T-helper 1 cell treated with Interleukin-12 subunit alpha and Interleukin-12 subunit beta and Interleukin-4 antibody, amounts not matched to agents 30 μg/mL and 1 μg/mL, for 36 hours (primary cell): ENCODE results near the gene SLC1A2.

ENCODE experiments used
- H3K27ac Mint-ChIP-seq: one replicate; pipeline ENCODE4 v1.8.0; 2021; ENCODE audit warnings: mild to moderate bottlenecking, mixed read lengths
- H3K27me3 Mint-ChIP-seq: one replicate; pipeline ENCODE4 v1.8.0; 2021; ENCODE audit warnings: low read depth, mixed read lengths
- H3K36me3 Mint-ChIP-seq: one replicate; pipeline ENCODE4 v1.8.0; 2021; ENCODE audit warnings: low read depth, mixed read lengths
- H3K4me1 Mint-ChIP-seq: one replicate; pipeline ENCODE4 v1.8.0; 2021; ENCODE audit warnings: low read depth, mixed read lengths
- H3K4me3 Mint-ChIP-seq: one replicate; pipeline ENCODE4 v1.8.0; 2021; ENCODE audit warnings: mild to moderate bottlenecking, moderate library complexity, mixed read lengths
- H3K9me3 Mint-ChIP-seq: one replicate; pipeline ENCODE4 v1.8.0; 2021; ENCODE audit warnings: mixed read lengths

Gene SLC1A2

GRCh38 chr11:35424157-35424940 is 5.0 kb upstream of the SLC1A2 start:
- Mint-ChIP-seq H3K27ac (no peak overlapping the region), H3K4me3 (no peak overlapping the region), H3K9me3 (no peaks in the 10 kb centered on the region), H3K27me3 (peaks cover 75% of the 10 kb centered on the region), H3K36me3 (no peaks in the 10 kb centered on the region), H3K4me1 (peaks cover 3% of the 10 kb centered on the region)

GRCh38 chr11:35420371-35420770 is 1.0 kb upstream of the SLC1A2 start:
- no peaks in the 10 kb centered on the region for H3K36me3 Mint-ChIP-seq
- peaks cover 87% of the 10 kb centered on the region for H3K27me3 Mint-ChIP-seq
- no peak overlapping the region for H3K27ac Mint-ChIP-seq
- peaks cover 6% of the 10 kb centered on the region for H3K4me1 Mint-ChIP-seq
- H3K4me3 Mint-ChIP-seq = no peak overlapping the region
- no peaks in the 10 kb centered on the region for H3K9me3 Mint-ChIP-seq

GRCh38 chr11:35419830-35420333 is 524 bp upstream of the SLC1A2 start:
- H3K36me3 Mint-ChIP-seq = no peaks in the 10 kb centered on the region
- no peak overlapping the region for H3K27ac Mint-ChIP-seq
- H3K9me3 Mint-ChIP-seq = no peaks in the 10 kb centered on the region
- H3K4me1 Mint-ChIP-seq = peaks cover 6% of the 10 kb centered on the region
- peaks cover 87% of the 10 kb centered on the region for H3K27me3 Mint-ChIP-seq
- H3K4me3 Mint-ChIP-seq = no peak overlapping the region

- H3K36me3 Mint-ChIP-seq = no peaks in the 10 kb centered on the region
- peaks cover 86% of the 10 kb centered on the region for H3K27me3 Mint-ChIP-seq
- peaks cover 6% of the 10 kb centered on the region for H3K4me1 Mint-ChIP-seq
- no peaks in the 10 kb centered on the region for H3K9me3 Mint-ChIP-seq
- H3K27ac Mint-ChIP-seq = no peak overlapping the region
- H3K4me3 Mint-ChIP-seq = peak overlapping the region; percentile 14
These were observed 825 bp downstream of the SLC1A2 start for GRCh38 chr11:35418282-35419183.

GRCh38 chr11:35415487-35415886 is 3.9 kb downstream of the SLC1A2 start:
- Mint-ChIP-seq H3K4me3 (no peak overlapping the region), H3K27me3 (peaks cover 75% of the 10 kb centered on the region), H3K36me3 (no peaks in the 10 kb centered on the region), H3K27ac (no peak overlapping the region), H3K4me1 (peaks cover 6% of the 10 kb centered on the region), H3K9me3 (no peaks in the 10 kb centered on the region)

- H3K9me3 Mint-ChIP-seq = no peaks in the 10 kb centered on the region
- H3K27ac Mint-ChIP-seq = no peak overlapping the region
- peaks cover 3% of the 10 kb centered on the region for H3K4me1 Mint-ChIP-seq
- H3K4me3 Mint-ChIP-seq = no peak overlapping the region
- H3K27me3 Mint-ChIP-seq = peaks cover 74% of the 10 kb centered on the region
- H3K36me3 Mint-ChIP-seq = no peaks in the 10 kb centered on the region
These were observed 4.6 kb downstream of the SLC1A2 start for GRCh38 chr11:35414776-35415175.

GRCh38 chr11:35414311-35414710 is 5.0 kb downstream of the SLC1A2 start:
- Mint-ChIP-seq H3K9me3 (no peaks in the 10 kb centered on the region), H3K4me1 (peaks cover 3% of the 10 kb centered on the region), H3K27me3 (peaks cover 74% of the 10 kb centered on the region), H3K27ac (no peak overlapping the region), H3K4me3 (no peak overlapping the region), H3K36me3 (no peaks in the 10 kb centered on the region)

- H3K4me1 Mint-ChIP-seq = peaks cover 3% of the 10 kb centered on the region
These were observed 5.8 kb downstream of the SLC1A2 start for GRCh38 chr11:35413598-35413997.

GRCh38 chr11:35412285-35412684 is 7.1 kb downstream of the SLC1A2 start:
- Mint-ChIP-seq H3K36me3 (no peaks in the 10 kb centered on the region), H3K9me3 (no peaks in the 10 kb centered on the region), H3K27ac (no peak overlapping the region), H3K27me3 (peaks cover 62% of the 10 kb centered on the region), H3K4me1 (no peaks in the 10 kb centered on the region), H3K4me3 (no peak overlapping the region)

More at GRCh38 chr11:35413598-35413997, 5.8 kb downstream of the SLC1A2 start:
- peaks cover 75% of the 10 kb centered on the region for H3K27me3 Mint-ChIP-seq
- H3K27ac Mint-ChIP-seq = no peak overlapping the region
- H3K36me3 Mint-ChIP-seq = no peaks in the 10 kb centered on the region
- no peak overlapping the region for H3K4me3 Mint-ChIP-seq
- H3K9me3 Mint-ChIP-seq = no peaks in the 10 kb centered on the region

GRCh38 chr11:35407041-35407440 is 12.3 kb downstream of the SLC1A2 start:
- Mint-ChIP-seq H3K27ac (no peak overlapping the region), H3K36me3 (no peaks in the 10 kb centered on the region), H3K4me1 (peaks cover 2% of the 10 kb centered on the region), H3K4me3 (no peak overlapping the region), H3K9me3 (no peaks in the 10 kb centered on the region), H3K27me3 (peaks cover 16% of the 10 kb centered on the region)

GRCh38 chr11:35404388-35404775 is 15.0 kb downstream of the SLC1A2 start:
- no peak overlapping the region for H3K4me3 Mint-ChIP-seq
- H3K27me3 Mint-ChIP-seq = peaks cover 15% of the 10 kb centered on the region
- H3K9me3 Mint-ChIP-seq = no peaks in the 10 kb centered on the region
- H3K4me1 Mint-ChIP-seq = peaks cover 2% of the 10 kb centered on the region
- H3K27ac Mint-ChIP-seq = no peak overlapping the region
- no peaks in the 10 kb centered on the region for H3K36me3 Mint-ChIP-seq

- Mint-ChIP-seq H3K27me3 (peaks cover 20% of the 10 kb centered on the region), H3K36me3 (no peaks in the 10 kb centered on the region), H3K27ac (no peak overlapping the region), H3K9me3 (no peaks in the 10 kb centered on the region), H3K4me1 (peaks cover 2% of the 10 kb centered on the region), H3K4me3 (no peak overlapping the region)
These were observed 15.5 kb downstream of the SLC1A2 start for GRCh38 chr11:35403765-35404387.

GRCh38 chr11:35402751-35403660 is 16.4 kb downstream of the SLC1A2 start:
- H3K9me3 Mint-ChIP-seq = no peaks in the 10 kb centered on the region
- no peak overlapping the region for H3K27ac Mint-ChIP-seq
- peaks cover 20% of the 10 kb centered on the region for H3K27me3 Mint-ChIP-seq
- no peaks in the 10 kb centered on the region for H3K36me3 Mint-ChIP-seq
- peaks cover 2% of the 10 kb centered on the region for H3K4me1 Mint-ChIP-seq
- no peak overlapping the region for H3K4me3 Mint-ChIP-seq

- Mint-ChIP-seq H3K4me1 (no peaks in the 10 kb centered on the region), H3K36me3 (no peaks in the 10 kb centered on the region), H3K27ac (no peak overlapping the region), H3K9me3 (no peaks in the 10 kb centered on the region), H3K27me3 (peaks cover 26% of the 10 kb centered on the region), H3K4me3 (no peak overlapping the region)
These were observed 20.5 kb downstream of the SLC1A2 start for GRCh38 chr11:35398881-35399280.
